DMS79 (cell line): ENCODE results near the gene FNIP1.
"Not testable (repeated sequence)": the region's sequence is repeated elsewhere in the genome, so short reads cannot be mapped to it uniquely, and the experiment has no call there.

Experiments used
- DNase-seq: peaks from one replicate; lab custom pipeline; 2025; lab: John Stamatoyannopoulos, UW

Gene FNIP1

GRCh38 chr5:131635684-131636572, 160.9 kb downstream of the FNIP1 start:
- no peak for DNase-seq

- DNase-seq, result peak; percentile 89
Measured at GRCh38 chr5:131634996-131635683, 161.7 kb downstream of the FNIP1 start, which contains the start of gene RAPGEF6. TSS of gene RAPGEF6 (minus strand) at chr5:131635229. CDS start at chr5:131635030, 199 bp downstream.

GRCh38 chr5:131634666-131634995, 162.2 kb downstream of the FNIP1 start:
- DNase-seq, result no peak

- no peak for DNase-seq
Measured at GRCh38 chr5:131634238-131634637, 162.6 kb downstream of the FNIP1 start.

GRCh38 chr5:131633830-131634229, 163.0 kb downstream of the FNIP1 start:
- DNase-seq, result no peak

GRCh38 chr5:131630963-131631350, 165.9 kb downstream of the FNIP1 start:
- no peak for DNase-seq

GRCh38 chr5:131630208-131630962, 166.4 kb downstream of the FNIP1 start:
- DNase-seq, result no peak

GRCh38 chr5:131628990-131629389, 167.8 kb downstream of the FNIP1 start:
- no peak for DNase-seq

GRCh38 chr5:131627207-131627865, 169.5 kb downstream of the FNIP1 start:
- no peak for DNase-seq

- DNase-seq, result no peak
Measured at GRCh38 chr5:131622633-131623032, 174.2 kb downstream of the FNIP1 start.

- DNase-seq, result not testable (repeated sequence)
Measured at GRCh38 chr5:131621164-131621563, 175.7 kb downstream of the FNIP1 start.

- DNase-seq, result no peak
Measured at GRCh38 chr5:131619102-131619501, 177.7 kb downstream of the FNIP1 start.

GRCh38 chr5:131617140-131617822, 179.5 kb downstream of the FNIP1 start:
- DNase-seq, result no peak

- no peak for DNase-seq
Measured at GRCh38 chr5:131615957-131616356, 180.9 kb downstream of the FNIP1 start.

- DNase-seq, result no peak
Measured at GRCh38 chr5:131613423-131613822, 183.4 kb downstream of the FNIP1 start.

GRCh38 chr5:131611064-131611381, 185.8 kb downstream of the FNIP1 start:
- DNase-seq, result no peak

GRCh38 chr5:131610198-131611063, 186.4 kb downstream of the FNIP1 start:
- no peak for DNase-seq

GRCh38 chr5:131609774-131610173, 187.0 kb downstream of the FNIP1 start:
- DNase-seq, result no peak

GRCh38 chr5:131608597-131608996, 188.2 kb downstream of the FNIP1 start:
- no peak for DNase-seq

- DNase-seq, result no peak
Measured at GRCh38 chr5:131607903-131608540, 188.8 kb downstream of the FNIP1 start.
